H1 (cell line): ENCODE data around the gene FANCE. TPM values are rescaled to one million over a fixed set of nuclear protein-coding genes. Genes with fewer than 3 reads are reported as not detected.

ENCODE experiments used
- ASH2L ChIP-seq: fragments of 200-600, 300-600 bp; sonication (generic); IDR thresholded peaks from one replicate; pipeline ENCODE4 v1.7.1; 2017; ENCODE audit warnings: low read length
- EGR1 ChIP-seq: IDR thresholded peaks from 2 replicates; pipeline ENCODE4 v1.6.1; 2011; ENCODE audit warnings: low read depth, low read length, borderline replicate concordance
- HDAC6 ChIP-seq: IDR thresholded peaks from one replicate; pipeline ENCODE4 v1.7.1; 2012; ENCODE audit warnings: low read depth, mild to moderate bottlenecking, inconsistent platforms, low read length, moderate library complexity
- NRF1 ChIP-seq: IDR thresholded peaks from 2 replicates; pipeline ENCODE4 v1.6.1; 2011; ENCODE audit warnings: mild to moderate bottlenecking, low read depth, low read length, improper control_type of control experiment
- SP1 ChIP-seq: IDR thresholded peaks from 2 replicates; pipeline ENCODE4 v1.6.1; 2011; ENCODE audit warnings: low read depth, low read length
- SRF ChIP-seq: IDR thresholded peaks from 2 replicates; pipeline ENCODE4 v1.6.1; 2011; ENCODE audit warnings: mild to moderate bottlenecking, low read depth, low read length, moderate library complexity
- TBP ChIP-seq: IDR thresholded peaks from 2 replicates; pipeline ENCODE4 v1.6.1; 2011; ENCODE audit warnings: low read depth, low read length, improper control_type of control experiment
- TEAD4 ChIP-seq: IDR thresholded peaks from 2 replicates; pipeline ENCODE4 v1.6.1; 2012; ENCODE audit warnings: low read depth, low read length, inconsistent platforms, mixed read lengths
- YY1 ChIP-seq: IDR thresholded peaks from 2 replicates; pipeline ENCODE4 v1.6.1; 2011; ENCODE audit warnings: low read depth, mild to moderate bottlenecking, low read length
- polyA plus RNA-seq, 7 experiments: library from polyadenylated mRNA; depleted of rRNA in 3 of 7; stranded (reverse) in 5 of 7; unstranded in 2 of 7; fragments of >200 nt in 5 of 7; fragments of 200-250 nt in 2 of 7; gene quantifications; 1 replicate in 5 of 7; 2 replicates in 1 of 7; 4 replicates in 1 of 7; pipeline versions ENCODE4 v1.2.1 to v1.2.3, GENCODE V29; 2011 to 2013; ENCODE audit warnings: missing spikeins in 2 of 7, mixed read lengths in 2 of 7
- total RNA-seq: library from RNA; stranded (reverse); fragmentation: NEBNext Ultra II Directional; extraction: Animal tissue kit (Norgen Biotek cat#: 25700); gene quantifications from 2 replicates; pipeline ENCODE4 v1.2.1, GENCODE V29; 2021
- TF ChIP-seq, protein P1 (sequence below), 3 experiments: IDR thresholded peaks; 1 replicate in 2 of 3; 2 replicates in 1 of 3; pipeline versions ENCODE4 v1.5.1 to v1.6.1; 2011; ENCODE audit warnings: low read length in 3 of 3, mild to moderate bottlenecking in 3 of 3, inconsistent platforms in 2 of 3, low read depth in 1 of 3, moderate library complexity in 1 of 3; ENCODE audit not compliant: insufficient read depth in 1 of 3; ENCODE audit errors: control extremely low read depth in 1 of 3

FANCE gene
- total and polyA plus RNA-seq, 2 of the 8 experiments (the other 6 are each of a cell fraction or from before 2014, with no cell fraction given): 16.1 to 17.0 TPM

- TF ChIP-seq, protein P1, sequence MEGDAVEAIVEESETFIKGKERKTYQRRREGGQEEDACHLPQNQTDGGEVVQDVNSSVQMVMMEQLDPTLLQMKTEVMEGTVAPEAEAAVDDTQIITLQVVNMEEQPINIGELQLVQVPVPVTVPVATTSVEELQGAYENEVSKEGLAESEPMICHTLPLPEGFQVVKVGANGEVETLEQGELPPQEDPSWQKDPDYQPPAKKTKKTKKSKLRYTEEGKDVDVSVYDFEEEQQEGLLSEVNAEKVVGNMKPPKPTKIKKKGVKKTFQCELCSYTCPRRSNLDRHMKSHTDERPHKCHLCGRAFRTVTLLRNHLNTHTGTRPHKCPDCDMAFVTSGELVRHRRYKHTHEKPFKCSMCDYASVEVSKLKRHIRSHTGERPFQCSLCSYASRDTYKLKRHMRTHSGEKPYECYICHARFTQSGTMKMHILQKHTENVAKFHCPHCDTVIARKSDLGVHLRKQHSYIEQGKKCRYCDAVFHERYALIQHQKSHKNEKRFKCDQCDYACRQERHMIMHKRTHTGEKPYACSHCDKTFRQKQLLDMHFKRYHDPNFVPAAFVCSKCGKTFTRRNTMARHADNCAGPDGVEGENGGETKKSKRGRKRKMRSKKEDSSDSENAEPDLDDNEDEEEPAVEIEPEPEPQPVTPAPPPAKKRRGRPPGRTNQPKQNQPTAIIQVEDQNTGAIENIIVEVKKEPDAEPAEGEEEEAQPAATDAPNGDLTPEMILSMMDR (IDR thresholded peaks at IDR 0.05; ENCODE audit: control extremely low read depth in 1 of 3, insufficient read depth in 1 of 3, low read depth in 1 of 3, low read length in 3 of 3): peak in 2 of 3 experiments; percentile 90 to 97; a peak in 3 of 4 replicates
- TF ChIP-seq SRF (peak; percentile 26; the same call in 1 of the 2 replicates), TEAD4 (0 out of 2 replicates have a peak, but pooled peaks have one; percentile 1), SP1 (peak; percentile 22; the same call in 1 of the 2 replicates), TBP (peak; percentile 98), YY1 (0 out of 2 replicates have a peak, but pooled peaks have one; percentile 41), ASH2L (peak; percentile 71), EGR1 (no peak), NRF1 (peak; percentile 60), HDAC6 (no peak)
- TF ChIP-seq, all 59 proteins: peak for 27
These were observed 16.2 kb downstream of the FANCE start, which contains the start of gene RPL10A (continued) for GRCh38 chr6:35468181-35468979.
